ENCODE results near the gene EGF.
A peak's percentile ranks its signal among the peaks of the same experiment; 100 is the strongest.

- TF ChIP-seq CTCF (IDR thresholded peaks at IDR 0.05), result peak; percentile 53 to 80 (median 74)
- no peak for TF ChIP-seq POLR2A (IDR thresholded peaks at IDR 0.05)
These were observed 137.6 kb downstream of the EGF start for GRCh38 chr4:110049951-110050925.
